Right kidney (tissue), 1 donor: ENCODE results near the gene COG5.

Experiments
- DNase-seq: peaks from one replicate; pipeline ENCODE4 v3.0.0-alpha.2; 2016

Gene COG5

GRCh38 chr7:107394276-107394675 is 169.4 kb downstream of the COG5 start:
- DNase-seq = no peak

- no peak for DNase-seq
Measured at GRCh38 chr7:107392830-107393229, 170.9 kb downstream of the COG5 start.

GRCh38 chr7:107390916-107391315 is 172.8 kb downstream of the COG5 start:
- no peak for DNase-seq

GRCh38 chr7:107388604-107389003 is 175.1 kb downstream of the COG5 start:
- DNase-seq = no peak

- DNase-seq = no peak
Measured at GRCh38 chr7:107387573-107388219, 176.0 kb downstream of the COG5 start.

- peak; percentile 44 for DNase-seq
Measured at GRCh38 chr7:107387128-107387527, 176.6 kb downstream of the COG5 start.

GRCh38 chr7:107386548-107387102 is 177.1 kb downstream of the COG5 start:
- DNase-seq = peak; percentile 21

GRCh38 chr7:107384025-107384424 is 179.7 kb downstream of the COG5 start:
- no peak for DNase-seq

GRCh38 chr7:107383203-107383602 is 180.5 kb downstream of the COG5 start:
- no peak for DNase-seq

- DNase-seq = no peak
Measured at GRCh38 chr7:107381453-107381852, 182.3 kb downstream of the COG5 start.

- DNase-seq = no peak
Measured at GRCh38 chr7:107373354-107373753, 190.4 kb downstream of the COG5 start.

GRCh38 chr7:107372298-107372697 is 191.4 kb downstream of the COG5 start:
- no peak for DNase-seq

GRCh38 chr7:107370816-107371215 is 192.9 kb downstream of the COG5 start:
- DNase-seq = no peak

- no peak for DNase-seq
Measured at GRCh38 chr7:107364787-107365186, 198.9 kb downstream of the COG5 start.

- no peak for DNase-seq
Measured at GRCh38 chr7:107359520-107360316, 204.0 kb downstream of the COG5 start.

- DNase-seq = no peak
Measured at GRCh38 chr7:107355616-107356015, 208.1 kb downstream of the COG5 start.

GRCh38 chr7:107354640-107355039 is 209.1 kb downstream of the COG5 start:
- no peak for DNase-seq

GRCh38 chr7:107353701-107354100 is 210.0 kb downstream of the COG5 start:
- DNase-seq = no peak

- no peak for DNase-seq
Measured at GRCh38 chr7:107345898-107346297, 217.8 kb downstream of the COG5 start.

- no peak for DNase-seq
Measured at GRCh38 chr7:107344799-107345198, 218.9 kb downstream of the COG5 start.

- DNase-seq = no peak
Measured at GRCh38 chr7:107344286-107344685, 219.4 kb downstream of the COG5 start.

GRCh38 chr7:107338080-107338479 is 225.6 kb downstream of the COG5 start:
- no peak for DNase-seq

- DNase-seq = no peak
Measured at GRCh38 chr7:107332488-107333269, 231.0 kb downstream of the COG5 start.
